Retinal pigment epithelial cell (primary cell): ENCODE results near the gene NUDT13.

Source experiments
- DNase-seq: peaks from one replicate; pipeline ENCODE4 v3.0.0-alpha.2; 2010; ENCODE audit warnings: low read depth
- H3K4me3 ChIP-seq: 2 replicates; pipeline ENCODE4 v1.5.1; 2011; ENCODE audit warnings: mild to moderate bottlenecking, low read length, control low read depth, moderate library complexity
- CTCF ChIP-seq: conservative IDR thresholded peaks from 2 replicates; pipeline ENCODE4 v1.5.1; 2011; ENCODE audit warnings: low read depth, low read length, control low read depth, inconsistent platforms

Gene NUDT13

GRCh38 chr10:73092830-73093229 is 17.4 kb upstream of the NUDT13 start:
- DNase-seq = no peak
- H3K4me3 ChIP-seq = no peak overlapping the region
- no peak for TF ChIP-seq CTCF

- peak overlapping the region; percentile 93 for H3K4me3 ChIP-seq
- DNase-seq = no peak
- TF ChIP-seq CTCF = no peak
Measured at GRCh38 chr10:73093922-73094850, 16.1 kb upstream of the NUDT13 start.

- TF ChIP-seq CTCF = no peak
- H3K4me3 ChIP-seq = peak overlapping the region; percentile 93
Measured at GRCh38 chr10:73094986-73095480, 15.2 kb upstream of the NUDT13 start.

GRCh38 chr10:73095481-73096021 is 14.7 kb upstream of the NUDT13 start:
- TF ChIP-seq CTCF = no peak
- DNase-seq = no peak
- peak overlapping the region; percentile 93 for H3K4me3 ChIP-seq

More at GRCh38 chr10:73094986-73095480, 15.2 kb upstream of the NUDT13 start:
- no peak for DNase-seq

- no peak for DNase-seq
- no peak for TF ChIP-seq CTCF
- peak overlapping the region; percentile 93 for H3K4me3 ChIP-seq
Measured at GRCh38 chr10:73096041-73096448, 14.2 kb upstream of the NUDT13 start.

- H3K4me3 ChIP-seq = peak within 1 kb of the TSS; percentile 93
- TF ChIP-seq CTCF = peak; percentile 58
- peak; percentile 85 for DNase-seq
Measured at GRCh38 chr10:73096449-73097304, 13.6 kb upstream of the NUDT13 start, which contains the start of gene P4HA1. TSS of gene P4HA1 (minus strand) at chr10:73096866. CDS start at chr10:73074883, 21,983 bp downstream.
